ENCODE data around the gene CCDC187.
"Not testable (repeated sequence)": the region's sequence is repeated elsewhere in the genome, so short reads cannot be mapped to it uniquely, and the experiment has no call there.

The CCDC187 gene

DNA sequence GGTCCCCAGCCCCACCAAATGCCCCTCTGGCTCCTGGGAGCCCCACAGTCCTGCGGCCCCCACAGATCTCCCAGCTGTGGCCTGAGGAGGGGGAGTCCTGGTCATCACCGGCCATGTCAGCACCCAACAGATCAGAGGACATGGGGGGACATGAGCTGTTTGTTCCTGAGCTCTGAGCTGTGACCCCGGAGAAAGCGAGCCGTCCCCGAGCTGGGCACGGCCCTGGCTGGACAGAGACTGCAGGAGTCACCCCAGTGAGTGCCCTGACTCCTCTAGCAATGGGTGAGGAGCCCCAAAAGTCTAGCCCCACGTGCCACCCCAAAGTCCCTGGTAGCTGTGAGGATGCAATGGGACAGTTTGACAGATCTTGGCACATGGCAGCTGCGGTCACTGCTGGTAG lies 25.7 kb downstream of the CCDC187 start:
- H3K4me3 ChIP-seq (ENCODE audit: low read length) = no peak overlapping the region
- no peak for DNase-seq (ENCODE audit: low read depth, low spot score)

DNA sequence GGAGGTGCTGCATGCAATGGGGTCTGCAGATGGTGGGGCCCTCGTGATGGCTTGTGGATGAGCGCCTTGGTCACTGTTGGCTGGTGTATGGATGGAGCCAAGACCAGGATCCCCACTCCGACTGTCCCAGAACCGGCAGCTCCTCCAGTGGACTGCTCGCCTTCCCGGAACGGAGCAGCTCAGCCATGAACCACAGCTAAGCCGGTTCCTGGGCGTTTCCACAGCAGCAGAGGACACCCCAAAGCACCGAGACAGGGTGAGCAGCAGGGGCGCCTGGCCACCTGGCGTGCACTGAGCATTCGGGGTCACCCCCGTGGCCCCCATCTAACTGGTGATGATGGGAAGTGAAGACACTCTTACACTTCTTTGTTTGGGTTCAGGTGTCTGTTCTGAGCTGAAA lies 26.1 kb downstream of the CCDC187 start:
- H3K4me3 ChIP-seq (ENCODE audit: low read length) = no peak overlapping the region
- no peak for DNase-seq (ENCODE audit: low read depth, low spot score)

DNA sequence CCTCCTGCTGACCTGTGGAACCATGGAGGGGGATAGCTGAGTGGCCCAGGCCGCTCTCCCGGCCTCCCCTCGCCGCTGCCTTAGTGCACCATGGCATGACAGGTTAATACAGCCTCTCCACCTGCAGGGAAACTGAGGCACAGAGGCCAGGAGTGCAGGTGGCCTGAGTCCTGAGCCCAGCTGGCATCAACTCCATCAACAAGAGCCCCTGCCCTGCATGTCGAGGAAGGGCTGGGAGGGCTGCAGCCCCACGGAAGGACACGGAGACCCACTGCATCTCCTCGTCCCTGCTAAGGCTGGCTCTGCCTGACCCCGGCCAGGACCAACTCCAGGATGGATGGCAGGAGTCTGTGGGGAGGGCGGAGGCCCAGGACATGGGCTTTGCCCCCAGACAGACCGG lies 27.2 kb downstream of the CCDC187 start:
- DNase-seq (ENCODE audit: low read depth, low spot score) = no peak
- H3K4me3 ChIP-seq (ENCODE audit: low read length) = no peak overlapping the region

DNA sequence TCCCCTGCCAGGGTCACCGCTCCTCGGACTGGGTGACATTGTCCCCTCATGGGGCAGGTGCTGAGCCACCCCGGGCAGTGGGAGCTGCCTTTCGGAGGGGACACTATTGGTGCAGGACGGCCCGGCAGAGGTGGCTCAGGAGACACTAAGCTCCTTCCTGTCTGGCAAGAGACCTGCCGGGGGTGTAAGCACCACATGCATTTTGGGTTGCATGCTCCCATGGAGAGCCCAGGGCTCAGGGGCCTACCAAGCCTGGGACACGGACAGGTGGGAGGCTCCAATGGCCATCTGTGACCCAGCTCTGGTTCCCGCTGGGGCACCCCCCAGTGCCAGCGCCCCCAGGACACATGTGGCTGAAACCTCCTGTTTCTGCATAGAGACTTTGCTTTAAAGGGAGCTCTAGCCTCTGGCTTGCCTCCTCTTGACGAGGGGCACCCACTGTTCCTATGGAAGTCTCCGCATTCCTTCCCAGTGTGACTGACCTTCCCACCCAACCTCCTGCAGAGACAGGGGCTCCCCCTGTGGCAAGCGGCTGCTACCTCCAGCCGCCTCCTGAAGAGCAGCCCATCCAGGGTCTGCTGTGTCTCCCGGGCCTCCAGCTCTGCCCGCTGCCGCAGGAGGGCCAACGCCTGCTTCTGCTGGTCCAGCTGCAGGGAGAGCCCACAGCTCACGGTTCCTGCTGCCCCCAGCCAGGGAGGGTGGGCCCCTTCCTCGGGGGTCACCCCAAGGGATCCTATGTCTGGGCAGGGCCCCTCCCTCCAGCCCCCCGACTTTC lies 28.1 kb downstream of the CCDC187 start:
- H3K4me3 ChIP-seq (ENCODE audit: low read length) = no peak overlapping the region
- DNase-seq (ENCODE audit: low read depth, low spot score) = no peak

DNA sequence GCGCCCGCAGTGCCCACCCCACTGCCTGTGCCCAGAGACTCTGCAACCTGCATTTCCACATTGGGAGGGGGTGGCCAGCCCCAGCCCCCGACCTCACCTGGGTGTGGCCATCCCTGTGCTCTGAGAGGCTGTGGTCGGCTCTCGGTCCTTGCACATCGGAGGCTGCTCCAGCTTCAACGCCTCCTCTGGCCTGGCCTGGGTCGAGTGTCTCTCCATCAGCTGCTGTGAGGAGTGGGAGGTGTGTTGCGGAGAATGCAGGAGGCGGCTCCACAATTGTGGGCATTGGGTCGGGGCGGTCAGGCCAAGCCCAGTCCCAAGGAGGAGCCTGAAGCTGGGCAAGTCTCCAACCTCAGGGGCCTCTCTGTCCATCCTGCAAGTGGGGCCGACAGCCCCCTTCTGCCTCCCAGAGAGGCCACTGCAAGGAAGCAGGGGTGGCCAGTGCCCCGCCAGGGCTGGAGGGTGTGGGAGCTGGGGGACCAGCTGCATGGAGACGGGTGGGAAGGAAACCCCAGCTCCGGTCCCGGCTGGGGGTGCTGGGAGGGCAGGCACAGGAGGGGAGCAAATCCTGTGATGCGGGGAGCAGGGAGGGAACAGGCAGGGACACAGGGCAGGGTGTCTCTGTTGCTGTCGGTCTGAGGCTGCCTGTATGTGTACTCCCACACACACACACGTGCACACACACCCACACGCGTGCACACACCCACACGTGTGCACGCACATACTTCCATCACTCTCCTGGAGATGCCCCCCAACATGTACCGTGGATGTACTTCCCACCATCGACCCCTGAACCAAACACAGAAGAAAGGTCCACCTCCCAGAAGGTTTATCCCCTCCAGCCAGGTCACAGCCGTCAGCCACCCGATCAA lies 28.9 kb downstream of the CCDC187 start:
- no peak for DNase-seq (ENCODE audit: low read depth, low spot score)
- no peak overlapping the region for H3K4me3 ChIP-seq (ENCODE audit: low read length)

DNA sequence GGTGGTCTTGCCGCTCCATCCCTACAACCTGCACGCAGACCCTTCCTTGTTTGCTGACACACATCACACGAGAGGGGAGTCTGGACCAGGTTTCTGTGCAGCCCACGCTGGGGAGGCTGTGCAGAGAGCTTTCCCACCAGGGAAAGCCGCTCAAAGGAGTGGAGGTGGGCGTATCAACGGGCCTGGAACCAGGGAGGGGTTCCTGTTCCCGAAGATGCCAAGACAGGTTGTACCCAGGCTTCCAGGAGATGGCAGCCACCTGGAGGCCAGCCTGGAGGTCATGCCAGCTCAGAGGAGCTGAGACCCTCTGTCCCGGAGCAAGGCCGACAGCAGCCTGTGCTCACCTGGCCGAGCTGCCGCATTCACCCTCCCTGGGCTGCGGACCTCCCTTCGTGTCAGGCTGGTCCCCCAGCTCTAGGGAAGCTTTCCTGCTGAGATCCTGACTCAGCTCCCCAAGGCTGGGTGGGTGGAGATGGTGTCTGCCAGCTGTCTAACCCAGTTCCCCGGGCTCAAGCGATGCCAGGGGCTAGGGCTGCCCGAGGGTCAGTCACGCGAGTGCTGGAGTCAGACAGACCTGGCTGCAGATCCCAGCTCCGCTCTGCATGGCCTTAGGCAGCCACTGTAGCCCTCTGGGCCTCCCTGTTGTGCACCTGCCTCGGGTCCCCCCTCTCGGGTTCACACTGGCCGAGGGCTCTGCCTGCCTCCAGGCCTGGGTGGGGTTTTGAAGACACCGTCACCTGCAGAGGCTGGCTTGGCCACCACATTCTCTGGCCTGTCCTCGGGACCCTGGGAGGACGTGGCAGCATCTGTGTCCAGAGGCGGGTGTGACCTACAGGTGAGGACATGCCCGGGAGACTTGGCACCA lies 29.7 kb downstream of the CCDC187 start:
- DNase-seq (ENCODE audit: low read depth, low spot score) = no peak
- H3K4me3 ChIP-seq (ENCODE audit: low read length) = no peak overlapping the region

DNA sequence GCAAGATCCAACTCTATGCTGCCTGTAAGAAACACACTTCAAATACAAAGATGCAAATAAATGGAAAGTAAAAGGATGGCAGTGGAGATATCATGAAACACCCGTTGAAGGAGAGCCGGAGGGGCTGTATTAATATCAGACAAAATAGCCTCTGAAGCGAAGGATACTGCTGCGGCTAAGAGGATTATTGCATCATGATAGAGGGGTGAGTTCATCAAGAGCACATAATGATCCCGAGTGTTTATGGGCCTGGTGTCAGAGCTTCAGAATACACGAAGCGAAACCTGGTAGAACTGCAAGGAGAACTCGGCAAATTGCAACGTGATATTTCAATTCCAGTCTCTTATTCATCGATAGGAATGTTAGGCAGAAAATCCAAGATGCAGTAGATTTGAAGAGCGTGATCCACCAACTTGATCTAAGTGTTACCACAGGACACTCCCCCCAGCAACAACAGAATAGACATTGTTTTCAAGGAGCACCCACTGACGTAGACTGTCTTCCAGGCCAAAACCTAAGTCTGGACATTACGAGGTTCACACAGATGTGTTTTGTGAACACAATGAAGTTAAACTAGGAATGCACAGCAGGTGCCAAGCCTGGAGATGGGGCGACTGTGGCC lies 30.5 kb downstream of the CCDC187 start:
- no peak overlapping the region for H3K4me3 ChIP-seq (ENCODE audit: low read length)
- DNase-seq (ENCODE audit: low read depth, low spot score) = no peak

DNA sequence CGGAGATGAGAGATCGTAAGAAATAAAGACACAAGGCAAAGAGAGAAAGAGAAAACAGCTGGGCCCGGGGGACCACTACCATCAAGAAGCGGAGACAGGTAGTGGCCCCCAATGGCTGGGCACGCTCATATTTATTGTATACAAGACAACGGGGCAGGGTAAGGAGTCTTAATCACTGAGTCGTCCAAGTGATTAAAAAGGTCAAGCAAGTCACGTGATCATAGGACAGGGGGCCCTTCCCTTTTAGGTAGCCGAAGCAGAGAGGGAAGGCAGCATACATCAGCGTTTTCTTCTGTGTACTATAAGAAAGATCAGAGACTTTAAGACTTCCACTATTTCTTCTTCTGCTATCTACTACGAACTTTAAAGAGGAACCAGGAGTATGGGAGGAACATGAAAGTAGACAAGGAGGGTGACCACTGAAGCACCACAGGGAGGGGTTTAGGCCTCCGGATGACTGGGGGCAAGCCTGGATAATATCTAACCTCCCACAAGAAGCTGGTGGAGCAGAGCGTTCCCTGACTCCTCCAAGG lies 33.7 kb downstream of the CCDC187 start:
- no peak overlapping the region for H3K4me3 ChIP-seq (ENCODE audit: low read length)
- no peak for DNase-seq (ENCODE audit: low read depth, low spot score)

DNA sequence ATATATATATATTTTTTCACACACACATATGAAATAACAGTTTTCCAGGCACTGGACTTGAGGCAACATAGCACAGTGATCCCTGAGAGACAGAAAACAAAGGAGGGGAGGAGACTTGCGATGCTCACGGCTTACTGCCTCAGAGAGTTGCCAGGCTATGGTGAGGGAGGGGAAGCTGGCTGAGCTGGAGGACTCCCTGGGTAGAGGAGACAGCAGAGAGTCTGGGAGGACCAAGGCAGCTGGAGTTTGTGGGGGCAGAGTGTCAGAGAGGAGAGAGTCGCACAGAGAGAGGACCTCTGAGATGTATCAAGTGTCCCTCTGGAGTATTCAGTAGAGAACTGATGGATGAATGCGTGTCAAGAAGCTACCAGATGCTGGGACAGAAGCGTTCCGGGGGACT lies 35.2 kb downstream of the CCDC187 start:
- no peak overlapping the region for H3K4me3 ChIP-seq (ENCODE audit: low read length)
- no peak for DNase-seq (ENCODE audit: low read depth, low spot score)

DNA sequence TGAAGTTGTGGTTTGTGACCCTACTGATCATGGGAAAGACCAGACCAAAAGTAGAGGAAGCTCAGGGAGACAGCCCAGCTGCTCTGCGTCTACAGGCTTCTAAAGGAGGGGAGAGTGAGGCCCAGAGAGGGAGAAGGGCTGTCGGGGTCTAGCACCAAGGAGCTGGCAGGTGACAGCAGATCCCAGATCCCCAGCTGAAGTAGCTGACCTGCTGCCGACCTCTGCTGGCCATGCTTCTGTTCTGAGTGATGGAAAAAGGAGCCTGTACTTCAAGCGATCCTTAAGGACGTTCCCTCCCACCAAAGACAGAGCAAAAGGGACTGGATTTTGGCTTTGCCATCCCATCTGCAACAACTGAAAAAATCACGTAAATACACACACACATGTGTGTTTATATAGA lies 35.6 kb downstream of the CCDC187 start:
- no peak overlapping the region for H3K4me3 ChIP-seq (ENCODE audit: low read length)

DNA sequence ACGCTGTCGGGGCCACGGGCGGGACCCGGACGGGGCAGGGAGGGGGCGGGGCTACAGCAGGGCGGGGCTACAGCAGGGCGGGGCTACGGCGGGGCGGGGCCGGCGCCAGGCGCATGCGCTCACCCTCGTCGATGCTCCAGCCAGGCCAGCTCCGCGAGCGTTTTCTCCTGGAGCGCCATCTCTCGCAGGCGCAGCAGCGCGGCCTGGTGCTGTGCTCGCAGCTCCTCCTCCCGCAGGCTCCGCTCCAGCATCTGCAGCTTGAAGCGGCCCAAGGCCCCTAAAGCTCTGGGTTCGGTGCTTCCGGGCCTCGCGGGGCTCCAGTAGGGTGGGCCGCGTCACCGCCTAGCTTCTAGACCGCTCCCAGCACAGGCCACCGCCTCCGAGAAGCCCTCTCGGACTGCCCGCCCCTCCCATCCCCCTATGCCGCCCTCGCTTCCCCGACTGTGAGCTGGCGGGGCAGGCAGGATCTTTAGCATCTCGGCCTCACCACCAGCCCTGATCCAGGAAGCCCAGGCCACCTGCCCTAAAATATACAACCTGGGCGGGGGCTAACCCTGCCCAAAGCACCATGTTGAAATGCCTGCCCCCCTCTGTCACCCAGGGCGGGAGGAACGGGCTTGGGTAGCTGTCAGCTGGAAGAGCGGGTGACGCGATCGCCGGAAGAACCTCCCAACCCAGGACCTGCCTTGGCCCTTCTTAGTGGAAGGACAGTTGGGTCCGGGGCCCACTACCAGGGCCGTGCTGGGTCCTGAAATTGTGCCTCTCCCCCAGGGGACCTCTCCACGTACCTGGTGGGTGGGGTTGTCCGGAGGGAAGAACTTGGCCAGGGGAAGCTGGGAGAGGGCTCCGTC lies 36.4 kb downstream of the CCDC187 start:
- DNase-seq (ENCODE audit: low read depth, low spot score) = peak; percentile 55
- peak overlapping the region; percentile 44 for H3K4me3 ChIP-seq (ENCODE audit: low read length)

More for the DNA sequence above, 35.6 kb downstream of the CCDC187 start:
- DNase-seq (ENCODE audit: low read depth, low spot score) = no peak

DNA sequence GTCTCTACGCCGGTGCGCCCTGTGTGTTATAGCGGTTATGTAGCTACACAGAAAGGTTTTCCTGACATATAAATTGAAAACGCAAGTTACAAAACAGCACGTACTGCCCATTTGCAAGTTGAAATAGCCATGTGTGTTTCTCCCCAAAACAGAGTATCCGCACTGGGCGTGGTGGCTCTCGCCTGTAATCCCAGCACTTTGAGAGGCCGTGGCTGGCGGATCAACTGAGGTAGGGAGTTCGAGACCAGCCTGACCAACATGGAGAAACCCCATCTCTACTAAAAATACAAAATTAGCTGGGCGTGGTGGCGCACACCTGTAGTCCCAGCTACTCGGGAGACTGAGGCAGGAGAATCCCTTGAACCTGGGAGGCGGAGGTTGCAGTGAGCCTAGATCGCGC lies 37.3 kb downstream of the CCDC187 start:
- H3K4me3 ChIP-seq (ENCODE audit: low read length) = peak overlapping the region; percentile 35; the same call in 1 of the 2 replicates
- not testable (repeated sequence) for DNase-seq (ENCODE audit: low read depth, low spot score)

DNA sequence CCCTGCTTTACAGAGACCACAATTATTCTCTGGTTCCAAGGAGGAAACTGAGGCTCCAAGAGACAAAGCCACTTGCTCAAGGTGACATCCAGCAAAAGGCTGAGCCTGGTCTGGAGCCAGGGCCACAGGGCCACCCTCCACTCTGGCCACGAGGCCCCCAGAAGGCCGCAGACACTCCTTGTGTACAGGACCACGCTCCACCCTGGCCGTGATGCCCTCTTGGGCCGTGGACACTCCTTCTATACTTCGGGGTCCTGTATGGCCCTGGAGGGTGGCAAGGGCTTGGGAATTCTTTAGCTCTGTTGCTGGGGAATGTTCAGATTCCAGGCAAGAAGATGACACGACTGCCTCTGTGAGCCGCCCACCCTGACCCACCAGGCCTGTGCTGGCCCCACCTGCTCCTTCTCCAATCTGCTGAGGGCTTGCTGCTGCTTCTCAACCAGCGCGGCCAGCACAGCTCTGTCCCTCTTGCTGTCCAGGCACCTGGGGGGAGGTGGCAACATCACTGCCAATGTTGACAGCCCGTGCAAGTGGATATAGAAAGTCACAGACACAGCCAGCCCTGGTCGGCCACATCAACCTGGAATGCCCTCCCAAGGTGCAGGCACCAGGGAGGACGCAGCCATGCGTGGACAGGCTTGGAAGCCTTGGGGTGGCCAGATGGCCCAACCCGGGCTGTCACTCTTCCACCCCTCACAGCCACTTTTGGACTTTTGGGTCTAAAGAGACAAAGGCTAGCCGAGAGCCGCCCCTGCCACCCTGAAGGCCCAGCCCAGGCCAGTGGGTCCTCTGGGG lies 38.1 kb downstream of the CCDC187 start:
- no peak overlapping the region for H3K4me3 ChIP-seq (ENCODE audit: low read length)
- no peak for DNase-seq (ENCODE audit: low read depth, low spot score)

DNA sequence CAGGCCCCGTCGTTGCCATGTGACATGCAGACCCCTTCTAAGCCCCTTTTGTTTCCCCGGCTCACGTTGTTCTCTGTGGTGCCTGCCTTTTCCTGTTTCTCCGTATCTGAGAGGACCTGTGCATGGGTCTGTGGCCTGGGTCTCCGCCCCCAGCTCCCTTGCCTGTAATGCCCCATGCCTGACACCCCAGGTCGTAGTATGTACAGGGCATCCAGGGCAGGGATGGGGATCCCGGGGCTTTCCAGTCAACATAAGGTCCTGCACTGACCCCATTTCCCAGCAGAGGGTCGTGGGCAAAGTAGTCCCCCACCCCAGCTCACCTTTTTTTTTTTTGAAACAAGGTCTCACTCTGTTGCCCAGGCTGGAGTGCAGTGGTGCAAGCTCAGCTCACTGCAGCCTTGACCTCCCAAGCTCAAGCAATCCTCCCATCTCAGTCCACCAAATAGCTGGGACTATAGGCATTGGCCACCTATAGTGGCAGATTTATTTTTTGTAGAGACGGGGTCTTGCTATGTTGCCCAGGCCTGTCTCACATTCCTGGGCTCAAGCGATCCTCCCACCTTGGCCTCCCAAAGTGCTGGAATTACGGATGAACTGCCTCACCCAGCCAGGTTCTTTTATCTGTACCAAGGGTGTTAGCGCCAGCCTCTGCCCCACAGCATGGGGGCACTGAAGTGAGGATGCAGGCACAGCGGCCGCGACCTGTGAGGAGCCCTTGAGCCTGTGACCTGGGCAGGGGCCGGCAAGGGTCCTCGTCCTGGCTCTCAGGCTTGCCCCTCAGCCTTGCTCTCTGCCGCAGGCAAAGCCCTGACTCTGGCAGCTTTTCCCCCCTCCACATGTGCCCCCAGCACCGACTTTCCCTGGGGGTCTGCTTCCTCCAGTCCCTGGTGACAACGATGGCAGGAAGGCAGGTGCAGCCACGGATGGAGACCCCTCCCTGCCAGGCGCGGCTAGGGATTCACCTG lies 39.2 kb downstream of the CCDC187 start:
- no peak overlapping the region for H3K4me3 ChIP-seq (ENCODE audit: low read length)
- no peak for DNase-seq (ENCODE audit: low read depth, low spot score)

DNA sequence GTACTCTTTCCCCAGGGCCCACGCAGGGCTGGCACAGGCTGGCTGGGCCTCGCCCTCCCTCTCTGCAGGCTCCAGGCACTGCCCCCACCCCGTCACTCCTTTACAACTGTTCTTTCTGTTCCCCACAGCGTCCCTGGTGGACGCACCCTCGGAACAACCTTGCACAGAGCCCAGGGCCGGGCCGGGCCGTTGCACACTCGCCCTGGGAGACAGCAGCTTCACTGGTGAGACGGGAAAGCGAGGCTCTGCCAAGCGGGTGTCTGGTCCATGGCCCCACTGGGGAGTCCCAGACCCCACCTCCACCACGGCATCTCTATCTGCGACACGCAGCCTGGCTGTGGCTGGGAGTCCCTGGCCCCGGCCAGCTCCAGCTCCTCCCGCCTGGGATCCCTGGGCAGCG lies 39.9 kb downstream of the CCDC187 start:
- no peak overlapping the region for H3K4me3 ChIP-seq (ENCODE audit: low read length)
- no peak for DNase-seq (ENCODE audit: low read depth, low spot score)

DNA sequence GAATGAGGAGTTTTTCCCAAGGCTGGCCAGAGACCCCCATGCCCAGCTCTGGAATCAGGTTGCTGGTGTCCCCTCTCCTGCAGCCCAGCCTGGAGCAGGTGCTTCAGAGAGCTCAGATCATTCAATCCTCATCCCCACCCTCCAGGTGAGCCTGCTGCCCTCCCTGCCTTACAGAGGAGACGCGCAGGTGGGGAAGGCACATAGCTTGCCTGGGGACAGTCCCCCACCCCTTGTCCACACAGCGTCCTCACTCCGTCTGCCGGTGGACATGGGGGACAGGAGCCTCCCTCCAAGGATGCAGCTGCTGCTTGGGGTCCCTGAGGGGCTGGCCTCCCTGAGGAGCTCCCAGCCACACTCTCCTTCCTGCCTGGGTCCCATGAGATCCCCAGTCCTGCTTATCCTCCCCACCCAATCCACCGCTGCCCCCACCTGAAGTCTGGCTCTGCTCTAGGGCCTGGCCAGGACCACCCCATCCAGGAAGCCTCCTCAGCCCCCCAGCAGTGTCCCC lies 41.2 kb downstream of the CCDC187 start:
- no peak overlapping the region for H3K4me3 ChIP-seq (ENCODE audit: low read length)
- no peak for DNase-seq (ENCODE audit: low read depth, low spot score)

Measured in Jurkat, Clone E6-1 (cell line).